Measurements from ENCODE around the gene MATN3. TPM values are rescaled to one million over a fixed set of nuclear protein-coding genes. Genes with fewer than 3 reads are reported as not detected.

Gene MATN3
- total RNA-seq, 1 donor from 2014 or later: 1.1 TPM

Other genes with a start within 250 kb of the MATN3 start
- gene TTC32, start 110.7 kb downstream of the MATN3 start, total RNA-seq: 6.2 and 6.4 TPM in 2 replicates
- gene WDR35, start 22.6 kb downstream of the MATN3 start, total RNA-seq: 13.6 and 16.7 TPM in 2 replicates
- 121 and 125 TPM in 2 replicates for gene LAPTM4A, start 39.0 kb upstream of the MATN3 start, total RNA-seq
- 2.3 and 18.3 TPM in 2 replicates for gene SDC1, start 212.5 kb upstream of the MATN3 start, total RNA-seq

Measured in pulmonary artery endothelial cell (primary cell).